ENCODE measurements around the gene DAB2IP. TPM values are rescaled to one million over a fixed set of nuclear protein-coding genes. Genes with fewer than 3 reads are reported as not detected.

DAB2IP gene
- total RNA-seq, 1 donor from 2014 or later, result 41.7 TPM

DNA sequence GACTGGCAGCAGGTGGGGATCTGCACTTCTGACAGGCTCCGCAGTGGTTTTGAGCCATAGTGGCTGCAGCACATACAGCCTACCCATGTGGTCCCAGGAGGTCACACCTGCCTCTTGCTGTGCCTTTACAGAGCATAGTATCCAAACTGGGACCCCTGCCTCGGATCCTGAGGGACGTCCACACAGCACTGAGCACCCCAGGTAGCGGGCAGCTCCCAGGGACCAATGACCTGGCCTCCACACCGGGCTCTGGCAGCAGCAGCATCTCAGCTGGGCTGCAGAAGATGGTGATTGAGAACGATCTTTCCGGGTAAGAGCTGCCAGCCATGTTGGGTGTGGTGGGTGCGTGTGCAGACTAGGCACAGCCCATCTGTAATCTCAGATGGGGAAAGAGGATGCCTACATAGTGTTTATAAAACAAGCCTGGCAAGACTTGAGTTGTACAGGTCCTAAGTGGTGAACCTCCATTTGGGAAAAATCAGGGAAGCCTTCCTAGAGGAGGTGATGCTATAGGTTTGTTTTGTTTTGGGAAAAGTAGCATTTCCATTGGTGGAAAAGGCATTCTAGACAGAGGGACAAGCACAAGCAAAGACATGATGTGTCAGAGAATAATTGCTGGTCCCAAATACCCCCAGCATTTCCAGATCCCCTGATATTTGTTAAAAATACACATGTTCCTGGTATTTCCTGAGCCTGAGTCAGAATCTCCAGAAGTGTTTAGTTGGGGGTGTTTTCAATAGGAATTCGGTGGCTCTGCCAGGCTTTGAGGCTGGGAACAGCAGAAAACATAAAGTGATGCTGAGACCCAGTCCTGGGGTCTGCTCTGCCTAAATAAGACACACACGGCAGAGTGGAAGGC is 119.2 kb downstream of the DAB2IP start:
- Histone ChIP-seq H3K36me3 (ENCODE audit: insufficient read depth, low read length) (peaks cover 2% of the 10 kb centered on the region), H3K27me3 (ENCODE audit: insufficient read depth, low read length) (no peaks in the 10 kb centered on the region), H3K4me1 (ENCODE audit: insufficient read depth, low read length) (peaks cover 25% of the 10 kb centered on the region), H3K9me3 (ENCODE audit: insufficient read depth, low read depth, low read length) (no peaks in the 10 kb centered on the region), H3K27ac (ENCODE audit: low read depth, low read length) (peak overlapping the region; percentile 82), H3K79me2 (ENCODE audit: insufficient read depth, low read length) (no peaks in the 10 kb centered on the region), H3K4me2 (ENCODE audit: low read length) (peak overlapping the region; percentile 64), H3K4me3 (ENCODE audit: insufficient read depth, low read depth, low read length) (no peak overlapping the region), H3K9ac (ENCODE audit: low read length) (peak overlapping the region; percentile 66), H2AFZ (ENCODE audit: low read depth, low read length) (no peak overlapping the region), H4K20me1 (ENCODE audit: insufficient read depth, low read length) (peaks cover 2% of the 10 kb centered on the region)
- peak; percentile 83 for FAIRE-seq
- peak; percentile 70 for DNase-seq (ENCODE audit: low read depth)
- Mint-ChIP-seq H3K27ac (ENCODE audit: unreplicated experiment) (peak overlapping the region; percentile 86), H3K27me3 (ENCODE audit: low read depth, unreplicated experiment) (no peaks in the 10 kb centered on the region), H3K4me3 (ENCODE audit: unreplicated experiment) (no peak overlapping the region), H3K4me1 (ENCODE audit: low read depth, unreplicated experiment) (peaks cover 33% of the 10 kb centered on the region), H3K9me3 (ENCODE audit: unreplicated experiment) (no peaks in the 10 kb centered on the region), H3K36me3 (ENCODE audit: low read depth, unreplicated experiment) (peaks cover 32% of the 10 kb centered on the region)
- TF ChIP-seq, protein P1, sequence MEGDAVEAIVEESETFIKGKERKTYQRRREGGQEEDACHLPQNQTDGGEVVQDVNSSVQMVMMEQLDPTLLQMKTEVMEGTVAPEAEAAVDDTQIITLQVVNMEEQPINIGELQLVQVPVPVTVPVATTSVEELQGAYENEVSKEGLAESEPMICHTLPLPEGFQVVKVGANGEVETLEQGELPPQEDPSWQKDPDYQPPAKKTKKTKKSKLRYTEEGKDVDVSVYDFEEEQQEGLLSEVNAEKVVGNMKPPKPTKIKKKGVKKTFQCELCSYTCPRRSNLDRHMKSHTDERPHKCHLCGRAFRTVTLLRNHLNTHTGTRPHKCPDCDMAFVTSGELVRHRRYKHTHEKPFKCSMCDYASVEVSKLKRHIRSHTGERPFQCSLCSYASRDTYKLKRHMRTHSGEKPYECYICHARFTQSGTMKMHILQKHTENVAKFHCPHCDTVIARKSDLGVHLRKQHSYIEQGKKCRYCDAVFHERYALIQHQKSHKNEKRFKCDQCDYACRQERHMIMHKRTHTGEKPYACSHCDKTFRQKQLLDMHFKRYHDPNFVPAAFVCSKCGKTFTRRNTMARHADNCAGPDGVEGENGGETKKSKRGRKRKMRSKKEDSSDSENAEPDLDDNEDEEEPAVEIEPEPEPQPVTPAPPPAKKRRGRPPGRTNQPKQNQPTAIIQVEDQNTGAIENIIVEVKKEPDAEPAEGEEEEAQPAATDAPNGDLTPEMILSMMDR (IDR thresholded peaks at IDR 0.05; ENCODE audit: insufficient read depth, low read depth, low read length), result no peak
- TF ChIP-seq EZH2 (IDR thresholded peaks at IDR 0.05; ENCODE audit: insufficient read depth, low read length), result no peak

DNA sequence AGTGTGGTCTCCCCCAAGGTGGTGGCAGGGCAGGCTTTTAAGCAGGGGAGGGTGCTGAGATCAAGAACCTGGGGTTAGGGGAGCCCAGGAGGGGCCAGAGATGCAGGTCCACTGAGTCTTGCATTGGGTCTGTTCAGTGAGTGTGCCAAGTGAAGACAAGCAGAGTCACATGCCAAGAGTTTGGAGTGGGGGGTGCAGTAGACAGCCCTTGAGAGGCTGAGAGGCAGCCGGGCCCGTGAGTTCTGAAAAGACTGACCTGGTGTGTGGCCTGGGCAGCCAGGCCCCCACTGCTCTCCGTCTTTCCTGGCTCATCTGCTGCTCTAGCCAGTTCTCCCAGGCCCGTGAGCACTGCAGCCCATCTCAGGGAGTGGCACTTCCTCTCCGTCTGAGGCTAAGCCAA is 120.0 kb downstream of the DAB2IP start:
- FAIRE-seq, result no peak

More for the DNA sequence above, 120.0 kb downstream of the DAB2IP start:
- H3K36me3 Mint-ChIP-seq (ENCODE audit: low read depth, unreplicated experiment), result peaks cover 29% of the 10 kb centered on the region
- peaks cover 2% of the 10 kb centered on the region for H4K20me1 ChIP-seq (ENCODE audit: insufficient read depth, low read length)
- H3K27me3 ChIP-seq (ENCODE audit: insufficient read depth, low read length), result no peaks in the 10 kb centered on the region
- H3K4me3 Mint-ChIP-seq (ENCODE audit: unreplicated experiment), result no peak overlapping the region
- peak overlapping the region; percentile 86 for H3K27ac Mint-ChIP-seq (ENCODE audit: unreplicated experiment)
- no peaks in the 10 kb centered on the region for H3K27me3 Mint-ChIP-seq (ENCODE audit: low read depth, unreplicated experiment)
- peak overlapping the region; percentile 66 for H3K9ac ChIP-seq (ENCODE audit: low read length)
- no peaks in the 10 kb centered on the region for H3K79me2 ChIP-seq (ENCODE audit: insufficient read depth, low read length)
- H3K4me1 Mint-ChIP-seq (ENCODE audit: low read depth, unreplicated experiment), result peaks cover 31% of the 10 kb centered on the region
- peak overlapping the region; percentile 64 for H3K4me2 ChIP-seq (ENCODE audit: low read length)
- H2AFZ ChIP-seq (ENCODE audit: low read depth, low read length), result no peak overlapping the region
- H3K4me3 ChIP-seq (ENCODE audit: insufficient read depth, low read depth, low read length), result no peak overlapping the region
- H3K9me3 Mint-ChIP-seq (ENCODE audit: unreplicated experiment), result no peaks in the 10 kb centered on the region
- TF ChIP-seq EZH2 (IDR thresholded peaks at IDR 0.05; ENCODE audit: insufficient read depth, low read length), result no peak
- TF ChIP-seq, protein P1 (IDR thresholded peaks at IDR 0.05; ENCODE audit: insufficient read depth, low read depth, low read length), result no peak
- H3K9me3 ChIP-seq (ENCODE audit: insufficient read depth, low read depth, low read length), result no peaks in the 10 kb centered on the region
- DNase-seq (ENCODE audit: low read depth), result no peak
- peak overlapping the region; percentile 82 for H3K27ac ChIP-seq (ENCODE audit: low read depth, low read length)
- peaks cover 21% of the 10 kb centered on the region for H3K4me1 ChIP-seq (ENCODE audit: insufficient read depth, low read length)
- peaks cover 2% of the 10 kb centered on the region for H3K36me3 ChIP-seq (ENCODE audit: insufficient read depth, low read length)
